H9 (cell line): ENCODE data around the gene MISP. TPM values are rescaled to one million over a fixed set of nuclear protein-coding genes. Genes with fewer than 3 reads are reported as not detected.
A peak's percentile ranks its signal among the peaks of the same experiment; 100 is the strongest.

Source experiments
- DNase-seq: peaks from one replicate; pipeline ENCODE4 v3.0.0-alpha.2; 2017
- H2AFZ ChIP-seq: one replicate; pipeline ENCODE4 v1.6.1; 2013; ENCODE audit warnings: mild to moderate bottlenecking, low read length, control low read depth, moderate library complexity
- H2AK5ac ChIP-seq: 2 replicates; pipeline ENCODE4 v1.6.1; 2013; ENCODE audit warnings: low read length, control low read depth, mixed read lengths; ENCODE audit not compliant: insufficient read length
- H2BK120ac ChIP-seq: one replicate; pipeline ENCODE4 v1.6.1; 2013; ENCODE audit warnings: low read depth, mild to moderate bottlenecking, low read length, control low read depth, inconsistent platforms; ENCODE audit not compliant: poor library complexity, severe bottlenecking
- H2BK12ac ChIP-seq: 2 replicates; pipeline ENCODE4 v1.6.1; 2013; ENCODE audit warnings: low read length, control low read depth, mixed read lengths, low read depth; ENCODE audit not compliant: insufficient read length
- H2BK15ac ChIP-seq: 2 replicates; pipeline ENCODE4 v1.6.1; 2013; ENCODE audit warnings: low read depth, low read length, control low read depth
- H2BK20ac ChIP-seq: one replicate; pipeline ENCODE4 v1.6.1; 2013; ENCODE audit warnings: low read depth, mild to moderate bottlenecking, low read length, control low read depth, inconsistent platforms; ENCODE audit not compliant: poor library complexity, severe bottlenecking
- H2BK5ac ChIP-seq: 2 replicates; pipeline ENCODE4 v1.6.1; 2013; ENCODE audit warnings: low read length, control low read depth, mixed read lengths; ENCODE audit not compliant: insufficient read length
- H3K14ac ChIP-seq: 2 replicates; pipeline ENCODE4 v1.6.1; 2013; ENCODE audit warnings: low read length, control low read depth; ENCODE audit not compliant: insufficient read depth
- H3K18ac ChIP-seq: 2 replicates; pipeline ENCODE4 v1.6.1; 2013; ENCODE audit warnings: low read depth, mild to moderate bottlenecking, mixed read lengths, low read length, control low read depth; ENCODE audit not compliant: insufficient read length
- H3K23ac ChIP-seq: 2 replicates; pipeline ENCODE4 v1.6.1; 2013; ENCODE audit warnings: low read length, control low read depth, mixed read lengths, low read depth; ENCODE audit not compliant: insufficient read length
- H3K23me2 ChIP-seq: 2 replicates; pipeline ENCODE4 v1.6.1; 2013; ENCODE audit warnings: low read depth, mild to moderate bottlenecking, mixed read lengths, low read length, control low read depth; ENCODE audit not compliant: insufficient read length, poor library complexity, severe bottlenecking
- H3K27ac ChIP-seq: 2 replicates; pipeline ENCODE4 v1.5.1; 2013; ENCODE audit warnings: low read length, control low read depth, mixed read lengths, low read depth; ENCODE audit not compliant: insufficient read length
- H3K27me3 ChIP-seq: 2 replicates; pipeline ENCODE4 v1.6.1; 2013; ENCODE audit warnings: low read length, control low read depth, inconsistent platforms; ENCODE audit not compliant: insufficient read depth
- H3K4ac ChIP-seq: 2 replicates; pipeline ENCODE4 v1.6.1; 2013; ENCODE audit warnings: low read depth, mild to moderate bottlenecking, control low read depth, inconsistent platforms, low read length, moderate library complexity
- H3K4me1 ChIP-seq: 2 replicates; pipeline ENCODE4 v1.6.1; 2013; ENCODE audit warnings: low read length, control low read depth, inconsistent platforms; ENCODE audit not compliant: insufficient read depth
- H3K4me2 ChIP-seq: 2 replicates; pipeline ENCODE4 v1.6.1; 2013; ENCODE audit warnings: low read length, control low read depth, mixed read lengths; ENCODE audit not compliant: insufficient read length, insufficient read depth
- H3K56ac ChIP-seq: 2 replicates; pipeline ENCODE4 v1.6.1; 2013; ENCODE audit warnings: low read depth, mild to moderate bottlenecking, mixed read lengths, low read length, control low read depth; ENCODE audit not compliant: insufficient read length
- H3K79me1 ChIP-seq: 2 replicates; pipeline ENCODE4 v1.6.1; 2013; ENCODE audit warnings: low read depth, mild to moderate bottlenecking, moderate library complexity, low read length, control low read depth, inconsistent platforms; ENCODE audit not compliant: insufficient read depth, poor library complexity, severe bottlenecking
- H3K79me2 ChIP-seq: 2 replicates; pipeline ENCODE4 v1.6.1; 2013; ENCODE audit warnings: low read length, control low read depth, inconsistent platforms; ENCODE audit not compliant: insufficient read depth
- H3K9ac ChIP-seq: 2 replicates; pipeline ENCODE4 v1.6.1; 2013; ENCODE audit warnings: low read length, control low read depth, mixed read lengths; ENCODE audit not compliant: insufficient read length; ENCODE audit errors: extremely low read depth
- H3K9me3 ChIP-seq: one replicate; pipeline ENCODE4 v1.6.1; 2013; ENCODE audit warnings: low read depth, low read length, inconsistent platforms; ENCODE audit not compliant: control insufficient read depth
- H3T11ph ChIP-seq: one replicate; pipeline ENCODE4 v1.6.1; 2013; ENCODE audit warnings: mild to moderate bottlenecking, low read length, control low read depth, inconsistent platforms
- H4K20me1 ChIP-seq: one replicate; pipeline ENCODE4 v1.6.1; 2013; ENCODE audit not compliant: control insufficient read depth, insufficient read length, insufficient read depth
- H4K5ac ChIP-seq: 2 replicates; pipeline ENCODE4 v1.6.1; 2013; ENCODE audit warnings: low read depth, mild to moderate bottlenecking, mixed read lengths, low read length, control low read depth; ENCODE audit not compliant: insufficient read length
- H4K8ac ChIP-seq: replicated peaks from 2 replicates; pipeline ENCODE4 v1.6.1; 2013; ENCODE audit warnings: low read length, control low read depth, mixed read lengths, low read depth; ENCODE audit not compliant: insufficient read length
- H4K91ac ChIP-seq: 2 replicates; pipeline ENCODE4 v1.6.1; 2013; ENCODE audit warnings: low read depth, mild to moderate bottlenecking, moderate library complexity, mixed read lengths, low read length, control low read depth; ENCODE audit not compliant: insufficient read length
- H3K27ac Mint-ChIP-seq, 3 experiments: 2 replicates in 2 of 3; 3 replicates in 1 of 3; pipeline ENCODE4 v1.8.0; 2020 to 2021; ENCODE audit warnings: mixed read lengths in 3 of 3, mild to moderate bottlenecking in 1 of 3, moderate library complexity in 1 of 3
- H3K27me3 Mint-ChIP-seq: 2 replicates; pipeline ENCODE4 v1.8.0; 2021; ENCODE audit warnings: low read depth, mild to moderate bottlenecking, moderate library complexity, mixed read lengths
- H3K36me3 Mint-ChIP-seq, 3 experiments: 2 replicates in 2 of 3; 3 replicates in 1 of 3; pipeline ENCODE4 v1.8.0; 2020 to 2021; ENCODE audit warnings: low read depth in 3 of 3, mixed read lengths in 3 of 3; ENCODE audit not compliant: insufficient read depth in 1 of 3
- H3K4me1 Mint-ChIP-seq, 2 experiments: 2 replicates each; pipeline ENCODE4 v1.8.0; 2020; ENCODE audit warnings: mixed read lengths in 2 of 2
- H3K4me3 Mint-ChIP-seq, 2 experiments: 2 replicates in 1 of 2; 3 replicates in 1 of 2; pipeline ENCODE4 v1.8.0; 2020 to 2021; ENCODE audit warnings: mild to moderate bottlenecking in 2 of 2, mixed read lengths in 2 of 2, moderate library complexity in 1 of 2
- H3K9me3 Mint-ChIP-seq, 2 experiments: 2 replicates in 1 of 2; 3 replicates in 1 of 2; pipeline ENCODE4 v1.8.0; 2020; ENCODE audit warnings: mild to moderate bottlenecking in 2 of 2, mixed read lengths in 2 of 2, moderate library complexity in 1 of 2
- CTCF ChIP-seq: fragments of 200-600 bp; sonication (generic); conservative IDR thresholded peaks from 3 replicates; pipeline ENCODE4 v1.8.0; 2021; ENCODE audit warnings: antibody characterized with exemption, mild to moderate bottlenecking
- WGBS: extraction: QIAGEN DNeasy Blood & Tissue Kit; methylation state at CpG from one replicate; pipeline ENCODE4 v1.1.7; 2013; ENCODE audit warnings: missing lambda C conversion rate, low lambda C conversion rate, mixed read lengths; ENCODE audit not compliant: insufficient read length; ENCODE audit errors: extremely low coverage; 5-methylcytosine and 5-hydroxymethylcytosine counted together
- total RNA-seq: library from RNA; stranded (reverse); gene quantifications from 2 replicates; pipeline ENCODE4 v1.2.1, GENCODE V29; 2021

The MISP gene
- total RNA-seq, 1 experiment from 2014 or later: 0.44 TPM

DNA sequence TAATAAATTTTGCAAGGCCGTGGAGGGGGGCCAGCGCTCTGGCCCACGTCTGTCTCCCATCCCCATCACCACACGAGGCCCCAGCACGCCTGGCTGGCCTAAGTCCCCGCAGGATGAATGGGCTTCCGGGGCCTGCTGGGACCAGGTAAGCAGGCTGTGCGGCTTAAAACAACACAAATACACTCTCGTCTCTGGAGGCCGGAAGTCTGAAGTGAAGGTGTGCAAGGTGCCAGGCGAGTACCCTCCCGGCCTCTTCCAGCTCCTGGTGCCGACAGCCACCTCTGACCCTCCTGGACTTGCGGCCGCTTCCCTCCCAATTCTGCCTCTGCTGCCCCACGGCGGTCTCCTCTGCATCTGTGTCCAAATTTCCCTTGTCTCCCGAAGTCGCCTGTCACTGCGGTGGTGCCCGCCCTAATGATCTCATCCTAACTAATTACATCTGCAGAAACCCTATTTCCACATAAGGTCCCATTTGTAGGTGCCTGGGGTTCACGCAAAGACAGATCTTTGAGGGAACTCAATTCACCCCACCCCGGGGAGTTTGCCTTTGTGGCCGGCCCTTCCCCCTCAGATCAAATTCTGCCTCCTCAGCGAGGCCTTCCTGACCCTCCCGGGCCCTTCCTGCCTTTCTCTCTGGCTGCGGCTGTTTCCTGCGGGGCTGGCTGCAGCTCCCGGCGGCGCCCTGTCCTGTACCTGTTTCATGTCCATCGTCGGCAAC lies 38.2 kb downstream of the MISP start:
- Histone ChIP-seq H2AFZ (no peak overlapping the region), H3K27ac (no peak overlapping the region), H3K56ac (no peak overlapping the region), H2BK12ac (no peak overlapping the region), H4K5ac (no peak overlapping the region), H3K4me1 (no peaks in the 10 kb centered on the region; the same call in 1 of the 2 replicates), H3K4ac (no peak overlapping the region), H3K27me3 (no peaks in the 10 kb centered on the region), H2AK5ac (no peak overlapping the region), H3K9me3 (no peaks in the 10 kb centered on the region), H3K9ac (no peak overlapping the region), H3K79me2 (no peaks in the 10 kb centered on the region), H3K14ac (no peak overlapping the region), H3K23ac (no peak overlapping the region), H2BK120ac (no peak overlapping the region), H4K8ac (no peak overlapping the region), H3K23me2 (no peaks in the 10 kb centered on the region), H2BK20ac (no peak overlapping the region), H3K4me2 (peak overlapping the region; percentile 0), H3K18ac (peak overlapping the region; percentile 36), H3T11ph (no peak overlapping the region), H4K91ac (no peak overlapping the region), H4K20me1 (no peaks in the 10 kb centered on the region), H2BK15ac (no peak overlapping the region), H3K79me1 (no peaks in the 10 kb centered on the region), H2BK5ac (no peak overlapping the region)
- no peaks in the 10 kb centered on the region for H3K9me3 Mint-ChIP-seq
- H3K4me1 Mint-ChIP-seq: peaks cover 23 to 38% of the 10 kb centered on the region in 2 experiments
- peak overlapping the region; percentile 94 to 96 (median 94) for H3K27ac Mint-ChIP-seq
- DNase-seq: peak; percentile 72
- peak overlapping the region in 1 of 2 experiments; percentile 28; a peak in 4 of 5 replicates for H3K4me3 Mint-ChIP-seq
- peaks cover 0 to 7% (median 4%) of the 10 kb centered on the region in 3 experiments; a peak in 3 of 7 replicates for H3K36me3 Mint-ChIP-seq
- H3K27me3 Mint-ChIP-seq: no peaks in the 10 kb centered on the region
- no CpG with 5 or more reads among the region's 33 CpGs for WGBS
- TF ChIP-seq CTCF: no peak; the same call in 2 of the 3 replicates
